Tibial nerve (tissue), 4 donors: ENCODE measurements around the gene LYSMD4.

ENCODE experiments used
- EP300 ChIP-seq, 2 donors: sonication (generic); formaldehyde crosslinking; IDR thresholded peaks; one replicate each; pipeline ENCODE4 v1.6.1; 2017; ENCODE audit warnings: antibody characterized with exemption in 2 of 2, mild to moderate bottlenecking in 1 of 2
- TF ChIP-seq, protein P1 (sequence below), 5 experiments: fragments of 200-600 bp in 3 of 5; fragments of 450-650 bp in 2 of 5; sonication (generic) in 3 of 5; IDR thresholded peaks; one replicate each; pipeline ENCODE4 v1.5.1; 2016 to 2019; ENCODE audit warnings: antibody characterized with exemption in 5 of 5, mild to moderate bottlenecking in 3 of 5, moderate library complexity in 2 of 5

DNA sequence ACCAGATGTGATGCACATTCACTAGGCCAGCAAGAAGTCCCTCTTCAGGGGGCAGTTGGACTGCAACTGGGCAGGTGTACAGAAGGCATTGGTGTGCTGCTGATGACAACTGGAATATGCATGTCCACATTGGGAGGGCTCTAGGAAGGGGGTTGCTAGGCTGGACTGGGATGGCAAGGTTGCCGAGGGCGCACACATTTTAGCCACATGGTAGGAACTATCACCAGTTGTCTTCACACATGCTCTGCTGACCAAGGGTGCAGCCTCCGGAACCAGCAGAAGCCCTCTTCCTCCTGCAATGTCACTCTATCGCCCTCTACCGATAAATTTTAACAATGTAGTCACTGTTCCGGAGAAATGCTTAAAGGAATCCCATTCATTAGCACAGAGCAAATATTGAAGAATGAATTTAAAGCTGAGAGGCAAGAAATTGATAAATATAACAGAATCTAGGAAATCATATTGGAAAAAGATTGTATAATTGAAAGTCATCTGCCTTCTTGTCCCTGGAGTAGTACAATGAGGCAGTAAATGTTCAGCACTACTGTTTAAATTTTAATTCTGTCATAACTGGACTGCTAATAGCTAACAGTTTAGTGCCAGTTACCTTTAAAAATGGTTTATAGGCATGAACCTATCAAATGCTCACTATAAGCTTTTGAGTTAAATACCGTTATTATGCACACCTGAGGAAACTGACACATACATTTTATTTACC, 22.6 kb upstream of the LYSMD4 start:
- TF ChIP-seq, protein P1, sequence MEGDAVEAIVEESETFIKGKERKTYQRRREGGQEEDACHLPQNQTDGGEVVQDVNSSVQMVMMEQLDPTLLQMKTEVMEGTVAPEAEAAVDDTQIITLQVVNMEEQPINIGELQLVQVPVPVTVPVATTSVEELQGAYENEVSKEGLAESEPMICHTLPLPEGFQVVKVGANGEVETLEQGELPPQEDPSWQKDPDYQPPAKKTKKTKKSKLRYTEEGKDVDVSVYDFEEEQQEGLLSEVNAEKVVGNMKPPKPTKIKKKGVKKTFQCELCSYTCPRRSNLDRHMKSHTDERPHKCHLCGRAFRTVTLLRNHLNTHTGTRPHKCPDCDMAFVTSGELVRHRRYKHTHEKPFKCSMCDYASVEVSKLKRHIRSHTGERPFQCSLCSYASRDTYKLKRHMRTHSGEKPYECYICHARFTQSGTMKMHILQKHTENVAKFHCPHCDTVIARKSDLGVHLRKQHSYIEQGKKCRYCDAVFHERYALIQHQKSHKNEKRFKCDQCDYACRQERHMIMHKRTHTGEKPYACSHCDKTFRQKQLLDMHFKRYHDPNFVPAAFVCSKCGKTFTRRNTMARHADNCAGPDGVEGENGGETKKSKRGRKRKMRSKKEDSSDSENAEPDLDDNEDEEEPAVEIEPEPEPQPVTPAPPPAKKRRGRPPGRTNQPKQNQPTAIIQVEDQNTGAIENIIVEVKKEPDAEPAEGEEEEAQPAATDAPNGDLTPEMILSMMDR (IDR thresholded peaks at IDR 0.05): peak; percentile 59 to 83 (median 78)
- no peak for TF ChIP-seq EP300 (IDR thresholded peaks at IDR 0.05)
